Measurements from ENCODE around the gene P2RX6.
A peak's percentile ranks its signal among the peaks of the same experiment; 100 is the strongest.

P2RX6 gene

GRCh38 chr22:20980523-20980922 lies 34.4 kb upstream of the P2RX6 start:
- DNase-seq, result no peak

GRCh38 chr22:20980938-20981722 lies 33.8 kb upstream of the P2RX6 start:
- no peak for DNase-seq

- peak; percentile 70 for DNase-seq
Measured at GRCh38 chr22:20981787-20982562, 33.0 kb upstream of the P2RX6 start, which contains the start of gene LZTR1. Gene LZTR1, plus strand, starts transcription at chr22:20982297. Its CDS starts 75 bp downstream, at chr22:20982372.

GRCh38 chr22:20982563-20982882 lies 32.4 kb upstream of the P2RX6 start:
- no peak for DNase-seq

- DNase-seq, result no peak
Measured at GRCh38 chr22:20983081-20983771, 31.7 kb upstream of the P2RX6 start.

GRCh38 chr22:20985720-20986119 lies 29.2 kb upstream of the P2RX6 start:
- no peak for DNase-seq

- DNase-seq, result no peak
Measured at GRCh38 chr22:20986365-20986764, 28.6 kb upstream of the P2RX6 start.

- DNase-seq, result no peak
Measured at GRCh38 chr22:20987375-20987774, 27.6 kb upstream of the P2RX6 start.

GRCh38 chr22:20988573-20989322 lies 26.2 kb upstream of the P2RX6 start:
- DNase-seq, result no peak

- no peak for DNase-seq
Measured at GRCh38 chr22:20989323-20990138, 25.4 kb upstream of the P2RX6 start.

- no peak for DNase-seq
Measured at GRCh38 chr22:20990184-20991180, 24.5 kb upstream of the P2RX6 start.

- no peak for DNase-seq
Measured at GRCh38 chr22:20991252-20992055, 23.5 kb upstream of the P2RX6 start.

GRCh38 chr22:20992056-20992442 lies 22.9 kb upstream of the P2RX6 start:
- no peak for DNase-seq

- DNase-seq, result no peak
Measured at GRCh38 chr22:20992456-20993303, 22.3 kb upstream of the P2RX6 start.

- DNase-seq, result no peak
Measured at GRCh38 chr22:20993304-20994127, 21.4 kb upstream of the P2RX6 start.

- no peak for DNase-seq
Measured at GRCh38 chr22:20994128-20994901, 20.6 kb upstream of the P2RX6 start.

- no peak for DNase-seq
Measured at GRCh38 chr22:20994902-20995241, 20.1 kb upstream of the P2RX6 start.
